GM10266 (cell line): ENCODE results near the gene LEPROT.

Experiments
- DNase-seq: peaks from one replicate; pipeline ENCODE4 v3.0.0; 2012; ENCODE audit errors: extremely low spot score
- TF ChIP-seq, protein P1 (sequence below): IDR thresholded peaks from 2 replicates; pipeline ENCODE4 v1.5.1; 2012; ENCODE audit warnings: mild to moderate bottlenecking, low read depth; ENCODE audit not compliant: control insufficient read depth, insufficient read depth; ENCODE audit errors: missing control alignments

LEPROT gene

DNA sequence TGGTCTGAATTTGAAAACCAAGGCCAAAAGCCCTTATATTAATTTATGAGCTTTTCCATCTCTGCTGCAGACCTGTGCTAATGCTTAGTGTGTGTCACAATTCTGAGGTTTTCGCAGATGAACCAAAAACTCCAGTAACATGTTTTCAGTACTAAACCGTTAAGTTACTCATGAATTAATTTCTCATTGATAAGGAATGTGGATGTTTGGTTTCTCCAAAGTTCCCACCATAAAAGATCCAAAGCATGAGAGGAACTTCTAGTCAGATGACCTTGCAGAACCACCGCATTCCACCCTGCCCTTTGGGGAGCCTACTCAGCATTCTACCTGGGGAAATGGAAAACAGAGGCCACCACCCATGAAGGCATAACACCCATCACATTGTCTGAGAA is 7.5 kb upstream of the LEPROT start:
- TF ChIP-seq, protein P1, sequence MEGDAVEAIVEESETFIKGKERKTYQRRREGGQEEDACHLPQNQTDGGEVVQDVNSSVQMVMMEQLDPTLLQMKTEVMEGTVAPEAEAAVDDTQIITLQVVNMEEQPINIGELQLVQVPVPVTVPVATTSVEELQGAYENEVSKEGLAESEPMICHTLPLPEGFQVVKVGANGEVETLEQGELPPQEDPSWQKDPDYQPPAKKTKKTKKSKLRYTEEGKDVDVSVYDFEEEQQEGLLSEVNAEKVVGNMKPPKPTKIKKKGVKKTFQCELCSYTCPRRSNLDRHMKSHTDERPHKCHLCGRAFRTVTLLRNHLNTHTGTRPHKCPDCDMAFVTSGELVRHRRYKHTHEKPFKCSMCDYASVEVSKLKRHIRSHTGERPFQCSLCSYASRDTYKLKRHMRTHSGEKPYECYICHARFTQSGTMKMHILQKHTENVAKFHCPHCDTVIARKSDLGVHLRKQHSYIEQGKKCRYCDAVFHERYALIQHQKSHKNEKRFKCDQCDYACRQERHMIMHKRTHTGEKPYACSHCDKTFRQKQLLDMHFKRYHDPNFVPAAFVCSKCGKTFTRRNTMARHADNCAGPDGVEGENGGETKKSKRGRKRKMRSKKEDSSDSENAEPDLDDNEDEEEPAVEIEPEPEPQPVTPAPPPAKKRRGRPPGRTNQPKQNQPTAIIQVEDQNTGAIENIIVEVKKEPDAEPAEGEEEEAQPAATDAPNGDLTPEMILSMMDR = no peak
- no peak for DNase-seq

DNA sequence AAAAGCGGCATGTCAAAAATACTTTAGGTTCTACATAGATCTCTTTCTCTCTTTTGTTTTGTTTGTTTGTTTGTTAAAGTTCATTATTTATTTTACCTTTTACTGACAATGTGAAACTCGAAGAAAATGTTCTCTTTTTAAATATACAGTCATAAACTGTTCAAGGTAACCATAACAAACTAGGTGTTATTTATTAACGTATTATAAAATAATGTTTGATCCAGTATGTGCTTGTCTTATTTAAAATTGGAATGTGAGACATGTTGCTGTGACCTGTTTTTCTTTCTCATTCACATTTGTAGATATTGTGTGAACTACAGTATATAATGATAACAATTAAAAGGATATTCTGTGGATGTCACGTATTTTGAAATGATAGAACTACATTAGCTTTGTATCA is 5.9 kb upstream of the LEPROT start:
- TF ChIP-seq, protein P1 = no peak
- DNase-seq = no peak

DNA sequence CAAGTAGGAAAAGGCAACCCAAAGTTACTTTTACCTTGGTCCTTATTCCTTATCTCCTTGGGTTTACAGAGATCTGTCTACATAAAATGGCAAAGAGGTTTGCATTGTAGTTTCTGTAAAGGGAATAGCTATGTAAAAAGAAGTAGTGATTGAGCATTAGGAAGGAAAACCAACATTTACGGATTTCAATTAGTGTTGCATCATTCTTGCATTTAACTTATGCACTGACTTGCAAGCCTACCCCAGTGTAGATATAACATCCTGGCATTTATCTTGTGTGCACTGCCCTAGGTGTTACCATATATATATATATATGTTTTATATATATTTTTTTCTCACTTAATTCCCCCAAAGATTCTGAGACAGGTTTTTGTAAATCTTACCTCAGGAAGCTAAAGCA is 3.7 kb upstream of the LEPROT start:
- no peak for DNase-seq
- TF ChIP-seq, protein P1 = no peak

DNA sequence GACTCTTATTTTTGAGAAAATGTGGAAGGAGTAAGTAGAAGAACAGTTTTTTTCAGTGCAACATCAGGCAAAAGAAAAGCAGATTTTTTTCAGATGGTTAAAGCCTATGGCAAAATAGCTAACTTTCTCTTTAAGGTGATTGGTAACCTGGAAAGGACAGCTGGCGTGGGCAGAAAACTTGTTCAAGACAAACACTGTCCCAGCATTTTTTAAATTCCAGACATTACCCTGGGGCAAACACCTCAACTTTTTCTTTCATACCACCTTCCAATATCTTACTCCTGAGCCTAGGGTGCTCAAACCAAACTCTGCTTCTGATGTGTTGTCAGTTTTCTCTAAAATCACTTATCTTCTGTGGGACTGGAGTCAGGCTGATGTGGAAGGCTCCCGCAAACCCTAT is 2.7 kb upstream of the LEPROT start:
- DNase-seq = no peak
- TF ChIP-seq, protein P1 = no peak

DNA sequence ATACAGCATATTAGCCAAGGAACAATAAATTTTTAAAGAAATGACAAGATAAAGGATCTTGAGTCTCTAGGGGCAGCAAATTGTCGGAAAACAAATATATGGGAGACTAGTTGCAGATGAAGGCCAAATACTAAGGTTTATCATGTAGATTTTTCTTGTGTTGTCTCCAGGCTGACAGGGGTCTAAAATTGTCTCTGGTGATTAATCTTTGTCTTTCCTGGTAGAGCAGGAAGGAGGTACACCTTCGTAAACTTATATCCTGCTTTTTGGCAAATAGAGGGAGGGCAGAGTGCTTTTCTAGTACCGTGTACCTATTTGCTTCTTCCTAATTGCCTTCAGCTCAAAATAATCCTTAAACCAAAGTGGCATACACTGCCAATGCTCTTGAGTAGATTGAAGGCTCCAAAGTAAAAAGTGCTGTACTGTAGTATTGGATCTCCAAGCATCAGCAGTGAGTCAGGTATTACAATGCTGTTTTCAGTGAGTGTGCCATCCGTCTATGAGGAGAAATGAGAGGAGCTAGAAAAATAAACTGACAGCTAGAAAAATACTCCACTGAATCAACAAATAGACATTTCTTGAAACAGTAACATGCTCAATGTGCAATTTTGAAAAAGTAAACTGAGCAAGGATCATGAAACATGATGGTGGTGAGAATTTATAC is 1.8 kb upstream of the LEPROT start:
- TF ChIP-seq, protein P1 = no peak

DNA sequence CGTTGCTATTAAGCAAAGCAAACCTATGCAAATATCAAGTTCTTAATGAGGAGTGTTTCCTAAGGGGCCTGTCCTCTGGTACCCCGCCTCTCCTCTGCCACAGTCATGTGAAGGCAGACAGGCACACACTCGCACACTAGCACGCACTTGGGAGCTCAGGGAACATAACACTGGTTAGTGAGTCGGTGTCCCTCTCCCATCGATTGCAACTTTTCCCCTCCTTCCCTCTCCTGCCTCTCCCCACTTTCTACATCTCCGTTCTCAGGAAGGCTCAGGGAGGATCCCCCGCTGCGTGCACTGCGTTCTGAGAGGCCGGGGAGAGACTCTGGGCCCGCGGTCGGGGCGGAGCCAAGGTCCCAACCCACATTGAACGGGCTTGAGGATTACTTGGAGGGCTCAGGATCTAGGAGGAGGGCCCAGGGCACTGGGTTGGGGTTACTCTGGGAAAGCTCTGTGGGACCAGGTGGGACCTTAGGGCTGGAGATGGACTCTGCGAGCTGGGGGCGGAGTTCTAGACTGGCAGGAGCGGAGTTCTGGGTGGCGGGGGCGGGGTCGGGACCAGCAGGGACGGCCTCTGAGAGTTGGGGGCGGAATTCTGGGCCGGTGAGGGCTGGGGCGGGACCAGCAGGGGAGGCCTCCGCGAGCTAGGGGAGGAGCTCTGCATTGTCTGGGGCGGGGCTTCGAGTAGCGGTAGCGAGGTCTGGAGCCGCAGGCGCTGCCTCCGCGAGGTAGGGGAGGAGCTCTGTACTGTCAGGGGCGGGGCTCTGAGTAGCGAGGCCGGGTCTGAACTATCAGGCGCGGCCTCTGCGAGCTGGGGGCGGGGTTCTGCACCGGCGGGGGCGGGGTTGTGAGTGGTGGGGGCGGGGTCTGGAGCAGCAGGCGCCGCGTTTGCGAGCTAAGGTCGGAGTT is 533 bp upstream of the LEPROT start:
- TF ChIP-seq, protein P1 = no peak
- DNase-seq = peak; percentile 96

More for the DNA sequence above, 1.8 kb upstream of the LEPROT start:
- no peak for DNase-seq

DNA sequence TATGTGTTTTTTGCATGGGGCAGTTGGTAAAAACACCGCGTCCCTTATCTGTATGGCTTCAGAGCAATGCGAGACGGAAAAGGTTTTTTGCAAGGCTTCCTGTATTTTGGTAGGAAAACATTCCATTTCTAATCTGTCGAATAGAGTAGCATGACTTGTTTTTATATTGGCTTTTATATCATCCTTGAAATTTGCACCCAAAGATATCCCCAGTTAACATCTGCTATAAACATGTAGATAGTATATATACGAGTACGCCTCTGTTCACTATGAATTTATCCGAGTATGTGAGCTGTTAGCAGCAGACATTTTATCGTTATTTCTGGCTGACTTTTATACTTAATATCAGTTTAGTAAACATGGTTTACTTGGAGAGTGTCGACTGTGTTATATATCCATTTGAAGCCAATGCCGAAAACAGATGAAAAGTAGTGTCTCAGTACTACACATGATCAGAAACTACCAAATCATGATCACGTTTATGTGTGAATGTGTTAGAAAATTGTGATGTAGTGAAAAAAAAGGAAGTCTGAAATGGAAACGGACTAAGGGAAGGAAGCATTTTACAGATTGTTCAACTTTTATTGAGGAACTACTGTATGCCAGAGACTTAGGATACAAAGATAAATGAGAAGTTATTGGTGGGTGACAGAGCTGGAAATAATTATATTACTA is 1.0 kb downstream of the LEPROT start:
- DNase-seq = no peak
- TF ChIP-seq, protein P1 = no peak
